Ovary (tissue), 9 donors: ENCODE results near the gene TMEM86B. TPM values are rescaled to one million over a fixed set of nuclear protein-coding genes. Genes with fewer than 3 reads are reported as not detected.

Experiments
- DNase-seq, 5 donors: peaks; one replicate each; pipeline ENCODE4 v3.0.0-alpha.2; 2019 to 2020
- H3K27ac ChIP-seq, 2 donors: fragments of 200-600 bp; one replicate each; pipeline versions ENCODE4 v1.5.1 to v1.8.0; 2019 to 2022
- H3K27me3 ChIP-seq: fragments of 200-600 bp; one replicate; pipeline ENCODE4 v1.8.0; 2022
- H3K36me3 ChIP-seq: fragments of 200-600 bp; sonication (generic); one replicate; pipeline ENCODE4 v1.5.1; 2019
- H3K4me1 ChIP-seq: one replicate; pipeline ENCODE4 v1.8.1; 2013; ENCODE audit warnings: mild to moderate bottlenecking, moderate library complexity; ENCODE audit not compliant: insufficient read depth
- H3K4me3 ChIP-seq: fragments of 200-600 bp; sonication (generic); one replicate; pipeline ENCODE4 v1.5.1; 2017
- H3K9me3 ChIP-seq, 2 donors: fragments of 200-600 bp in 1 of 2; sonication (generic) in 1 of 2; one replicate each; pipeline versions ENCODE4 v1.5.1 to v1.8.1; 2013 to 2019; ENCODE audit warnings: mild to moderate bottlenecking in 1 of 2, moderate library complexity in 1 of 2
- CTCF ChIP-seq, 3 donors: fragments of 450-650 bp in 2 of 3; fragments of 200-600 bp in 1 of 3; IDR thresholded peaks; one replicate each; pipeline versions ENCODE4 v1.5.1 to v1.8.0; 2016 to 2022; ENCODE audit warnings: antibody characterized with exemption in 3 of 3, mild to moderate bottlenecking in 1 of 3
- EP300 ChIP-seq: sonication (generic); formaldehyde crosslinking; IDR thresholded peaks from one replicate; pipeline ENCODE4 v1.6.1; 2017; ENCODE audit warnings: antibody characterized with exemption
- POLR2A ChIP-seq: fragments of 450-650 bp; IDR thresholded peaks from one replicate; pipeline ENCODE4 v1.6.1; 2017; ENCODE audit warnings: antibody characterized with exemption, mild to moderate bottlenecking, moderate library complexity
- WGBS, 3 donors: extraction: QIAGEN DNeasy Blood & Tissue Kit in 1 of 3; methylation state at CpG; one replicate each; pipeline versions ENCODE4 v1.1.5 to v1.1.7; 2013 to 2017; 5-methylcytosine and 5-hydroxymethylcytosine counted together
- intact Hi-C, 4 donors: fragments of 100-400 bp; cut with DNase I; formaldehyde crosslinking; loops; one replicate each; pipeline versions ENCODE4 v1.11.0 to v1.15.1; 2022 to 2023
- polyA plus RNA-seq, 2 donors: library from polyadenylated mRNA; stranded (reverse); fragments of 200-250 nt in 1 of 2; fragments of 350-450 nt in 1 of 2; fragmentation: Illumina TruSeq in 1 of 2; extraction: RNeasy Lipid Tissue Mini Kit (QIAGEN cat#74804) in 1 of 2; gene quantifications; one replicate each; pipeline ENCODE4 v1.2.3, GENCODE V29; 2013 to 2014
- total RNA-seq, 7 donors: library from RNA; depleted of rRNA in 2 of 7; stranded (reverse); fragments of >200 nt in 2 of 7; fragmentation: NEBNext Ultra II Directional in 3 of 7; extraction: Animal tissue kit (Norgen Biotek cat#: 25700) in 3 of 7; gene quantifications; one replicate each; pipeline versions ENCODE4 v1.1.0 to v1.2.4, GENCODE V29; 2016 to 2023
- donor health status: DM: no; HTN: no; CAD: no; lungs with moderate emphysema.
- donor health status: DM: no; HTN: no; CAD: no.
- donor health status: Bipolar disorder and iron deficiency.
- donor health status: DM: yes; HTN: yes; CAD: no.
- donor health status: DM: no; HTN: no; CAD: no.
- donor health status: DM: yes; HTN: yes; CAD: no.

The TMEM86B gene
- total and polyA plus RNA-seq, 9 donors, result 2.6 to 4.9 (median 3.4) TPM; not detected in 1

DNA sequence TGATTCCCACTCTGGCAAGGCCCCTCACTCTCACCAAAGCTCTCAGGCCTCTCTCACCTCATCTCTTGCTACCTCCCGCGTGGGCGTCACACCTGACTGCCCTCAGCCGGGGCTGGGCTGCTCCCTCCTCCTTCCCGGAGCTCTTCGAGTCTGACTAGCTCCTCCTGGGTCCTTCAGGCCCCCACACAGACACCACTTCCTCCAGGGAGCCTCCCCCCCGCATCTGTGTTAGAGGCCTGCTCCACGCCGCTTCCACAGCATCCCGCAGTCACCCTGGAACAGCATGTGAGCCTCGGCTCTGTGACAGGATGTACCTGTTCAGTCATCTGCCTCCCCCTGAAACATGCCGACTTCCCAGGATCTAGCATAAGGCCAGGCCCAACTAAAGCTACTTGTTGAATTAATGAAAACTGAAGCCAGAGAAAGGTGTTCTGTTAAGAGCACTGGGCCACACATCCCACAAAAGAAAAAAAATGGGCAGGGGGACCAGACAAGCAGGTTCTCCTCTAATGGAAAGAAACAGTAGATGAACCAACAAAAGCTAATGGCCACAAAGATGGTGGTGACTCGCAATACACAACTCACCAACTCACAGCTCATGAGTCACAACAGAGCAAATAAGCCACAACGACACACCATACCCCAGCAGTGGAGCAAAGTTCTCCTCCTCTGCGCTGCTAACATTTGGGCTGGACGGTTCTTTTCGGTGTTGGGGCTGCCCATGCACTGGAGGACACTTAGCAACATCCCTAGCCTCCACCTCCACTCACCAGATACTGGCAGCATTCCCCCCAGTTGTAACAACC lies 27.3 kb upstream of the TMEM86B start:
- 55 to 59% (median 57%) methylated on average over 17 of the region's 17 CpGs for WGBS, 3 donors
- no peaks in the 10 kb centered on the region for H3K9me3 ChIP-seq
- H3K4me1 ChIP-seq, result peaks cover 18% of the 10 kb centered on the region
- intact Hi-C loops, result loop anchor here in 1 of 4 donors (5.0 kb wide), 1 partner anchor 139 kb away; the partner anchor contains the start of gene PPP1R12C
- no peak overlapping the region for H3K4me3 ChIP-seq
- no peak for DNase-seq
- TF ChIP-seq POLR2A (no peak), CTCF (IDR thresholded peaks at IDR 0.05) (no peak), EP300 (no peak)
- H3K27me3 ChIP-seq, result no peaks in the 10 kb centered on the region
- no peak overlapping the region for H3K27ac ChIP-seq
- no peaks in the 10 kb centered on the region for H3K36me3 ChIP-seq

DNA sequence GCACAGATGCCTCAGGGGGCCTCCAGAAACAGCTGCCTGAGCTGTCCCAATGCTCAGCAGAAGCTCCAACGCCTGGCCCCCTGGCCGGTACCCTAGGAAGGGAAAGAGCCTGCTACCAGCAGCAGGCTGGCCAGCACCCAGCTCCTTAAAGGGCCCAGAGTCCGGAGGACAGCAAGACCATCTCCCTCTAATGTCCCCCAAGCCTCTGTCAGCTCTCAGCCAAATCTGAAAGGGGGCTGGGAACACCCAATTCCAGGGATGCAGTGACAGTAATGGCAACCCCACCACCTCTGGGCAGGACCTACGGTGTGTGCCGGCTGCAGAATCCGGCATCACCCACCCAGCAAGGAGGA lies 26.0 kb upstream of the TMEM86B start:
- H3K9me3 ChIP-seq, result no peaks in the 10 kb centered on the region
- intact Hi-C loops, result no loop called here
- no peak overlapping the region for H3K27ac ChIP-seq
- no peaks in the 10 kb centered on the region for H3K36me3 ChIP-seq
- no peaks in the 10 kb centered on the region for H3K27me3 ChIP-seq
- TF ChIP-seq EP300 (no peak), CTCF (IDR thresholded peaks at IDR 0.05) (no peak), POLR2A (no peak)
- peaks cover 15% of the 10 kb centered on the region for H3K4me1 ChIP-seq
- no peak overlapping the region for H3K4me3 ChIP-seq
- WGBS, 3 donors, result 54 to 74% (median 58%) methylated on average over 6 of the region's 6 CpGs
- DNase-seq, result no peak

DNA sequence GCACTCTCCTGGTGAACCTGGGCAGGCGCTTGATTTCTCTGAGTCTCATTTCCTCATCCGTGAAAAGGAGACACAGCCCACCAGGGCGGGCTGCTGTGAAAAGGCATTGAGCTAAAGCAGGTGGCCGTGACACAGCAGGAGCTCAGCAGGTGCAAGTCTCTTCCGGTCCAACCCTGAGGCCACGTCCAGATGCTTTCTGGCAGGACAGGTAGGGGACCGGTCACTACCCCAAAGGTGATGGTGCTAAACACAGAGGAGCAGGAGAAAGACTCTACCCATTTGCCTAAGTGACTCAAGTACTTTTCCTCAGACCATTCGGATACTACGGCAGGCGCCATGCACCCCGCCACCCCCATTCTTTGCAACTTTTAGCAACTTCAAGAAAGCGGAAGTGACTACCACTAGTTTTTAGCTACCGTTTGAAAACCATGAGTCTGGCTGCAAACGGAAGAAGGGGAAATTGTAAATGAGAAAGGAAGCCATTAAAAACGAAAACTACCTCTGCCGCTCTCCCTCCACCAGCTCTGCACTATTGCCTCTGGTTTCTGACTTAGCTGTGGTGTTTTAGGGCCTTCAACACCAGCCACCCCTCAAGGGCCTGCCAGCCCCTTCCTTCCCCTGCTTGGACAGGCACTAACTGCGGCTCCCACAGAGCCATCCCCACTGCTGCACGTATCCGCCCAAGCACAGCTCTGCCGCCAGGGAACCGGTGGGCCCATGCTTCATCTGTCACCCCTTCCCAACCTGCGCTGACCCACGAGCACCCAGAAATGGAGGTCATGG lies 25.5 kb upstream of the TMEM86B start:
- Histone ChIP-seq H3K9me3 (no peaks in the 10 kb centered on the region), H3K27me3 (no peaks in the 10 kb centered on the region), H3K4me3 (no peak overlapping the region), H3K27ac (no peak overlapping the region), H3K36me3 (no peaks in the 10 kb centered on the region), H3K4me1 (peaks cover 15% of the 10 kb centered on the region)
- no peak for DNase-seq
- intact Hi-C loops, result no loop called here
- WGBS, 3 donors, result 73 to 75% (median 74%) methylated on average over 23 of the region's 23 CpGs
- TF ChIP-seq CTCF (IDR thresholded peaks at IDR 0.05) (no peak), EP300 (no peak), POLR2A (no peak)

- DNase-seq, result peak in 1 of 5 donors; percentile 23
- TF ChIP-seq POLR2A (no peak), EP300 (no peak), CTCF (IDR thresholded peaks at IDR 0.05) (no peak)
- 80 to 83% (median 82%) methylated on average over 21 of the region's 21 CpGs for WGBS, 3 donors
- no peaks in the 10 kb centered on the region for H3K36me3 ChIP-seq
- H3K27me3 ChIP-seq, result no peaks in the 10 kb centered on the region
- H3K4me3 ChIP-seq, result no peak overlapping the region
- peaks cover 15% of the 10 kb centered on the region for H3K4me1 ChIP-seq
- no peak overlapping the region for H3K27ac ChIP-seq
- H3K9me3 ChIP-seq, result no peaks in the 10 kb centered on the region
- intact Hi-C loops, result no loop called here
These were observed 24.4 kb upstream of the TMEM86B start for GRCh38 chr19:55252760-55253663.
